HUDEP-2 (cell line): Measurements from ENCODE around the gene FOXA3.

Source experiments
- DNase-seq, 76 experiments: peaks; one replicate each; lab custom pipeline; 2025; ENCODE audit not compliant: unreplicated experiment in 76 of 76; lab: John Stamatoyannopoulos, UW

FOXA3 gene

GRCh38 chr19:45863840-45864628 lies at the start of gene FOXA3:
Gene FOXA3 (plus strand): TSS chr19:45864326. CDS start chr19:45864457, 131 bp downstream.
- DNase-seq = peak in 50 of 76 experiments; percentile 16 to 68 (median 44)

DNA sequence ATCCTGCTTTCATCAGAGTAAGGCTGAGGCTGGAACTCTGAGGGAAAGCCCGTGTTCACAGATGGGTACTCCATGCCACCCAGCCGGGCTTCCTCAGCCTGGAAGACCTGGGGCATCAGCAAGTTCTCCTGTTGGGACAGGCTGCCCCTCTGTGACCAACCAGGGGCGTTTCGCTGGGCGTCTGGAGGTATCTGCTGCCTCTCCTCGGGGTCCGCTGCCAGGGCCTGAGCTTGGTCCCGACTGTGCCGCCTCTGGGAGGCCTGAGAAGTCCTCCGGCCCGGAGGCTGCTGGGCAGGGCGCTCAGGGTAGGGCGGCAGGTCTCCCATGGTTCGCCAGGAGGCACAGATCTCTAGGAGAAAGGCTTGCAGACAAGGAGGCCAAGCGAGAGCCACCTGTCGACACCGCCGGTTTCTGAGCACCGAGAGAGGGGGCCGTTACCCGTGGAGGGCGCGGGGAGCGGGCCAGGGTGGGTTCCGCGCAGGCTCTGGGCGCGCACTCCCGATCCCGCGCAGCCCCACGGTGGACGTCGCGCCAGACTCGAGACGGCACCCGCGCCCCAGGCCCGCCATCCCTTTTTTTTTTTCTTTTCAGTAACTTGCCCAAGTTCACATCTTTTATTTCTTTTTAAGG lies 49.2 kb upstream of the FOXA3 start, which contains the start of gene RSPH6A:
Gene RSPH6A (minus strand): TSS at position 458 of the 630 bp plus-strand sequence. CDS start 132 bp downstream, at position 326.
- DNase-seq = no peak

- no peak for DNase-seq
These were observed 48.5 kb upstream of the FOXA3 start for GRCh38 chr19:45815481-45816216.

DNA sequence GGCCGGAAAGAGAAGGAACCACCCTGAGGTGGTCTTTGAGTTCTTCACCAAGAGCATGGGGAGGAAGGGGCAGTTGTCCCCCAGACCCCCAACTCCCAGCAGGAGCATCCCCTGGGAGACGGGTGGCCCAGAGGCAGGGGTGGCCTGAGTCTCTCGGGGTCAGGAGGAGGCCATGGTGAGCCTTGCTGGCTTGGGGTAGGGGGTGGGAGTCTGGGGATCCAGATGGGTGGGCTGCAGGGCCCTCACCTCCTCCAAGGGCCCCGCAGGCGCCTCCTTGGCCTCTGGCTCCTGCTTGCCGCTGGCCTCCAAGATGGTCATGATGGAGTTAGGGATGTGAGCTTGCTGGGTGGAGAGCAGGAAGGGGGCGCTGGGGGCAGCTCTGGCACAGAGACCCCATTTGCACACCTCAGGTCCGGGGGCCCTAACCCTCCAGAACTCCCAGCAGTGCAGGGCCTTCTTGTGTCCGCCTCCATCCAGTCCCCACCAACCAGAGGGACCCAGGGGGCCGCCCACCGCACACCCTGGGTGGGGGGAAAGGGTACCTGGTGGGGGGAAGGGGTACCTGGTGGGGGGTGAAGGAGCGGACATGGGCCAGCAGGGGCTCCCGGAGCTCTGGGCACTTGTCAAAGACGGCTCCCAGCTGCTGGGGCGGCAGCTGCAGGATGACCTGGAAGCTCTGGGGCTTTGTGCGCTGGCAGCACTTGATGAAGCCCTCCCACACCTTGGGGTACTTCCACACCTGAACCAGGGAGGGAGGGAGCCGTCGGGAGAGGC lies 47.7 kb upstream of the FOXA3 start:
- no peak for DNase-seq

DNA sequence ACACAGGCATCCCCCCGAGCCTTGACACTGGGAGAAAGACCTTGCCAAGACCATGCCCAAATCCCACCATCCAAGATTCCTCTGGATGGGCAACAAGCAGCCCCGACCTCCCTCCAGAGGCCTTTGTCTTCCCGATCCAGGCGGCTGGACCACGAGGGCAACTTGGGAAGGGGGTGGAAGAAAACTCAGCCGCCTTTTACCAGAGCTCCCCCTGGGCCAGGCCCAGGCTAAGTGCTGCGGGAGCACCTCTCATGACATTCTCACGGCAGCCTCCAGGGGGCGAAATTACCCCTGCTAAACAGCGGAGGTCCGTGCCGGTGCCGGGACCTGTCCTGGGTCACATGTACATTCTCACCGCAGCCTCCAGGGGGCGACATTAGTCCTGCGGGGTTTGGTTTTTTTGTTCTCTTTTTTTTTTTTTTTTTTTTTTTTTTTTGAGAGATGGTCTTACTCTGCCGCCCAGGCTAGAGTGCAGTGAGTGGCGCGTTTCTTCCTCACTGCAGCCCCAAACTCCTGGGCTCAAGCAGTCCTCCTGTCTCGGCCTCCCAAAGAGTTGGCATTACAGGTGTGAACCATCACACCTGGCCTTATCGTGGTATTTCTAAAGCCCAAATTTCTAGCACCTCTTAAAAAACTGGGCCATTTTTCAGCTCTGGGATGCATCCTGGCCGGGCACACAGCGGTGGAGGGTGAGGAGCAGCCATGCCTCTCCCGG lies 47.0 kb upstream of the FOXA3 start:
- DNase-seq = peak in 74 of 76 experiments; percentile 71 to 99 (median 95)

GRCh38 chr19:45817725-45818301 lies 46.3 kb upstream of the FOXA3 start:
- DNase-seq = no peak

- DNase-seq = no peak
These were observed 44.4 kb upstream of the FOXA3 start for GRCh38 chr19:45819769-45820168.

GRCh38 chr19:45820413-45821102 lies 43.6 kb upstream of the FOXA3 start:
- no peak for DNase-seq

GRCh38 chr19:45821103-45821521 lies 43.0 kb upstream of the FOXA3 start:
- no peak for DNase-seq

GRCh38 chr19:45821570-45821969 lies 42.6 kb upstream of the FOXA3 start:
- DNase-seq = no peak

DNA sequence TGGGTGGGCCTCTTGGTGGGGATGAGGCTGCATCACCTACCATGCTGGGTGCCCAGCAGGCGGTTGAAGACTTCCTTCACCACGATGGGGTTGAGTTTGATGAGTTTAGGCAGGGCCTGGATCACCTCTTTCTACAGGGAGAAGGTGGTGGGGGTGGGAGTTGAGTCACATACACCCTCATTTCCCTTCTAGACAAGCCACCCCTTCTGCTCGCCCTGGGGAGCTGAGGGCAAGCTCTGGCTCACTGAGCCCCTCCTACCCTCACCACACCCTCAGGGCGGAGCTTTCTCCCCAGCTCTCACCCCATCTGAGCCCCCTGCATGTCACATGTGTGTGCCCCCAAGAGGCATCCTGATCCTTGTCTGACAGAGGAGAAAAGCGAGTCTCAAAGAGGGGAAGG lies 41.4 kb upstream of the FOXA3 start:
- no peak for DNase-seq

- DNase-seq = no peak
These were observed 40.9 kb upstream of the FOXA3 start for GRCh38 chr19:45823182-45823581.

DNA sequence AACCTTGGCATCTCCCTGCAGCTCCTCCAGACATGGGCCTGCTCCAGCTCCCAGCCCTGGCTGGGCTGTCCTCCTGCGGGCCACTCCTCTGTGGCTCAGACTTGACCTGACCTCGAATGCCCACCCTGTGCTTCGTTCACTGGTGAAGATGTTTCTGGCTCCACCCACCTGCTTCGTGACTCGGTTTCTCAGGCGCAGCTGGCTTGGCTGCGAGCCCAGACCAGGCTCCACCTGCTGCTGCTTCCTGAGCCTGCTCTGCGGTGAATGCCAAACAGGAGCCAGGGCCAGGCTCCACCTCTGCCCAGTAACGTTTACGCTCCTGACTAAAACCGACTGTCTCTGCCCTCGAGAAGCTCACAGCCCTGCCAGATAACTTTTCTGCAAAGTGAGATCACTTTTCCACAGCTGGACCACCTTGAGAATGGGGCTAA lies 40.1 kb upstream of the FOXA3 start:
- no peak for DNase-seq

DNA sequence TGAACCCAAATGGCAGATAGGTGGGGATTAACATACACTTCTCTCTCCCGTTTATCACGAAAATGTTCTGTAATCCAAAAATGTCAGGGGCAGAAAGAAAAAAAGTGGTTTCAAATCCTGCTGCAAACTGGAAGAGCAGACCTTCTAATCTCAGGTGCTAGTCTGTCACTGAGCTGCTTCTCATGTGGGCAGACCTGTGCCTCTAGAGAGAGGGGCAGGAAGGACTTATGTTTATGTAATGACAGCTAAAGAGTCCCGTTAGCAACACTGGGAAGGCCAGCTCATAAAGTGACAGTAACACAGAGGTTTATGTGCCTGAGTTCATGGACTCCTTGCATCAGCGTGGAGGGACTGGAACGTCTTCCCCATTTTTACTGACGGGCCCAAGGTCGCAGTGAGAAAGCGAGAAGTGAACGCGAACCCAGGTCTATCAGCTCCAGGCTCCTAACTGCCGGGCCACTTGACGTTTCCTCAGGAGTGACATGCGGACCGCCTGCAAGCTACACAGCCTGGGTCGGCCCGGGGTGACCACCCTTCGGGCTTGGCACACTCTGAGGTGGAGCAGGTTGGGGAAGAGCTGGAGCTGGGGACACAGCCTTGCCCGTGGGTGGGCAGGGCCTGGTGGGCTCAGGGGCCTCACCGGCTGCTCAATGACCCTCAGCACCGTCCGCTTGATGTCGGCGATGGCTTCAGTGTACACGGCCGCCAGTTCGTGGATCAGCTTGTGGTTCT lies 39.4 kb upstream of the FOXA3 start:
- no peak for DNase-seq

- no peak for DNase-seq
These were observed 38.9 kb upstream of the FOXA3 start for GRCh38 chr19:45825263-45825605.

DNA sequence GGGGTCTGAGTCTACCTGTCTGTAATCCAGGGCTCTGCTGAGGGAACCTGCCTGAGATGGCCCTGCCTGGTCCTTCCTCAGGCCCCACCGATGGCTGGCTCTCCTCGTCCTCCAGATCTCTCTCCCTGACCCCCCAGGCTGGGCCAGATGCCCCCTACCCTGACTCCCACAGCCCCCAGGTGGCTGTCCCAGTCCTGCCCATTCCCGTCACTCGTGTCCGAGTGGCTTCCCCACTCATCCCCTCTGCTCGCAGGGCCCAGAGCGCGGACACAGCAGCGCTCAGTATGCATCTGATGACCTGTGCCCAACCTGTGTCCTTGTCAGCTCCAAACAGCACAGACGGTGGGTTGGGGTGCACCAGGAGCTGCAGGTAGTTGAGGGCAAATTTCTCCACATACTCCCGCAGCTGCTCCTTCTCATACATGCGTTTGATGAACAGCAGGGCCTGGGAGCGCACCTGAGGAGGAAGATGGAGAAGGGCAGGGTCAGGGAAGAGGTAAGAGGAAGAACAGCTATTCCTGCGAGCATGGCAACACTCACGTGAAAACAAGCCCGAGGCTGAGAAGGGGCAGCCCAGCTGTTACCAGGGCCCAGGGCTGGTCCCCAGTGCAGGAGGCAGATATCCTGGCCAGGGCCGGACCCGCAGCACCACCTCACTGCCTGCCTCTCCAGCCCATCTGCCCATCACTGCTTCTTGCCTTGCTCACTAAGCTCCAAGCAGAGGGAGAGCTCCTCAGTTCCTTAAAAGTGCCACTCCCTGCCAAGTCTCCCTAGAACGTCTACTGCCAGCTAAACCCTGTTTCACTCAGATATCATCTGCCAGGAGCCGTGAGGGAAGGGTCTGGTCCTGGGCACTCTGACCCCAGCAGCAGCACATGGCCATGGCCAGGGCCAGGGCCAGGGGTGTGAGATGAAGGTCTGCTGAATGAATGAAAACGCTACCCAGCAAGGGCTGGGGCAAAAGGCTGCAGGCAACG lies 37.9 kb upstream of the FOXA3 start:
- DNase-seq = no peak

DNA sequence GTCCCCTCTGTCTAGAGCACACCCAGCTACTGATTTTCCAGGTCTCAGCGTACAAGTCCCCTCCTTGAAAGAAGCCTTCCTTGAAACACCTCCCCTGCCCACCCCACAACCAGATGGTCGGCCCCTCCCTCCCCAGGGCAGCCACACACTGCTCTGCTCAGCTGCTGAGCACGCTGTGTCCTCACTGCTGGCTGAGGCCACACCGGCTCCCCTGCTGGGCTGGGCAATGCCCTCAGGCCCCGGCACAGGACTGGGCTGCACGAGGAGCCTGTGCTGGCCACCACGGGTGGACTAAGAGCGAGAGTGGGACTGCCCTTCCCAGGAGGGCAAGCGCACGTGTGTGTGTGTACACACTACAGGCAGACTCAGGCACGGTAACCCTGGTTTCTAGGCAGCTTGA lies 37.2 kb upstream of the FOXA3 start:
- DNase-seq = no peak
